Measurements from ENCODE around the gene TLE7. TPM values are rescaled to one million over a fixed set of nuclear protein-coding genes. Genes with fewer than 3 reads are reported as not detected.

The TLE7 gene
- polyA plus RNA-seq, 1 of the 3 experiments (the other 2 are of a cell fraction) = not detected

DNA sequence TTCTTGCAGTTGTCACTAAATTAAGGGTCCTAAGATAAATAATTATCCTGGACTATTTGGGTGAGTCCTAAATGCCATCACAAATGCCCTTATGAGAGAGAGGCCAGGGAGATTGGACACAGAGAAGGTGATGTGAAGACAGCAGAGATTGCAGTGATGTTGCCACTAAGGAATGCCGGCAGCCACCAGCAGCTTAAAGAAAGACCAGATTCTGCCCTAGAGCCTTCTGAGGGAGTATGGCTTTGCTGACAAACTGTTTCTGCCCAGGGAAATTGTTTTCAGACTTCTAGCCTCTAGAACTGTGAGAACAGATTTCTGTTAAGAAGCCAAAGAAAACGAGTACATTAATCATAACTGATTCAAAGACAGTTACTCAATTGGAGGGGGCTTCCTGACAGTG, 30.2 kb upstream of the TLE7 start:
- Histone ChIP-seq H4K20me1 (ENCODE audit: insufficient read depth) (no peaks in the 10 kb centered on the region), H3K4me1 (ENCODE audit: control insufficient read depth in 1 of 2, insufficient read depth in 2 of 2, low read depth in 1 of 2, low read length in 1 of 2) (no peaks in the 10 kb centered on the region), H3K27ac (ENCODE audit: low read depth in 2 of 2, low read length in 1 of 2) (no peak overlapping the region), H3K9ac (no peak overlapping the region), H3K27me3 (ENCODE audit: insufficient read depth) (no peaks in the 10 kb centered on the region), H2AFZ (ENCODE audit: low read depth) (no peak overlapping the region), H3K9me2 (no peaks in the 10 kb centered on the region), H3K4me2 (no peak overlapping the region), H3K4me3 (ENCODE audit: low read depth in 2 of 2, low read length in 1 of 2) (no peak overlapping the region), H3K9me3 (no peaks in the 10 kb centered on the region; the same call in 1 of the 2 replicates), H3K79me2 (ENCODE audit: insufficient read depth) (no peaks in the 10 kb centered on the region), H3F3A (replicated peaks; ENCODE audit: insufficient read depth) (peaks cover 20% of the 10 kb centered on the region), H3K36me3 (replicated peaks in 1 of 2; ENCODE audit: control insufficient read depth in 1 of 2, insufficient read depth in 2 of 2, low read length in 1 of 2) (peaks cover 13 to 18% of the 10 kb centered on the region in 2 experiments)
- ChIA-PET CTCF (no interaction called here), POLR2A (no interaction called here)
- WGBS (ENCODE audit: low lambda C conversion rate) = 61% methylated on average over 2 of the region's 2 CpGs
- DNase-seq = no peak
- TF ChIP-seq MXI1 (IDR thresholded peaks at IDR 0.05; ENCODE audit: low read depth, low read length) (no peak), ELF1 (IDR thresholded peaks at IDR 0.05) (no peak), JUND (IDR thresholded peaks at IDR 0.05) (no peak), EZH2phosphoT487 (IDR thresholded peaks at IDR 0.05; ENCODE audit: borderline replicate concordance, low read depth) (no peak), FOSL2 (IDR thresholded peaks at IDR 0.05; ENCODE audit: borderline replicate concordance, low read depth) (no peak), EP300 (IDR thresholded peaks at IDR 0.05; ENCODE audit: borderline replicate concordance in 1 of 2, low read depth in 1 of 2, low read length in 1 of 2) (no peak), NRF1 (IDR thresholded peaks at IDR 0.05; ENCODE audit: low read depth, low read length) (no peak), GABPA (IDR thresholded peaks at IDR 0.05; ENCODE audit: low read depth) (no peak), FOXM1 (IDR thresholded peaks at IDR 0.05; ENCODE audit: low read depth) (no peak)
- TF ChIP-seq, protein P1, sequence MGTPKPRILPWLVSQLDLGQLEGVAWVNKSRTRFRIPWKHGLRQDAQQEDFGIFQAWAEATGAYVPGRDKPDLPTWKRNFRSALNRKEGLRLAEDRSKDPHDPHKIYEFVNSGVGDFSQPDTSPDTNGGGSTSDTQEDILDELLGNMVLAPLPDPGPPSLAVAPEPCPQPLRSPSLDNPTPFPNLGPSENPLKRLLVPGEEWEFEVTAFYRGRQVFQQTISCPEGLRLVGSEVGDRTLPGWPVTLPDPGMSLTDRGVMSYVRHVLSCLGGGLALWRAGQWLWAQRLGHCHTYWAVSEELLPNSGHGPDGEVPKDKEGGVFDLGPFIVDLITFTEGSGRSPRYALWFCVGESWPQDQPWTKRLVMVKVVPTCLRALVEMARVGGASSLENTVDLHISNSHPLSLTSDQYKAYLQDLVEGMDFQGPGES (IDR thresholded peaks at IDR 0.05; ENCODE audit: low read depth, low read length) = no peak
- TF ChIP-seq, protein P2, sequence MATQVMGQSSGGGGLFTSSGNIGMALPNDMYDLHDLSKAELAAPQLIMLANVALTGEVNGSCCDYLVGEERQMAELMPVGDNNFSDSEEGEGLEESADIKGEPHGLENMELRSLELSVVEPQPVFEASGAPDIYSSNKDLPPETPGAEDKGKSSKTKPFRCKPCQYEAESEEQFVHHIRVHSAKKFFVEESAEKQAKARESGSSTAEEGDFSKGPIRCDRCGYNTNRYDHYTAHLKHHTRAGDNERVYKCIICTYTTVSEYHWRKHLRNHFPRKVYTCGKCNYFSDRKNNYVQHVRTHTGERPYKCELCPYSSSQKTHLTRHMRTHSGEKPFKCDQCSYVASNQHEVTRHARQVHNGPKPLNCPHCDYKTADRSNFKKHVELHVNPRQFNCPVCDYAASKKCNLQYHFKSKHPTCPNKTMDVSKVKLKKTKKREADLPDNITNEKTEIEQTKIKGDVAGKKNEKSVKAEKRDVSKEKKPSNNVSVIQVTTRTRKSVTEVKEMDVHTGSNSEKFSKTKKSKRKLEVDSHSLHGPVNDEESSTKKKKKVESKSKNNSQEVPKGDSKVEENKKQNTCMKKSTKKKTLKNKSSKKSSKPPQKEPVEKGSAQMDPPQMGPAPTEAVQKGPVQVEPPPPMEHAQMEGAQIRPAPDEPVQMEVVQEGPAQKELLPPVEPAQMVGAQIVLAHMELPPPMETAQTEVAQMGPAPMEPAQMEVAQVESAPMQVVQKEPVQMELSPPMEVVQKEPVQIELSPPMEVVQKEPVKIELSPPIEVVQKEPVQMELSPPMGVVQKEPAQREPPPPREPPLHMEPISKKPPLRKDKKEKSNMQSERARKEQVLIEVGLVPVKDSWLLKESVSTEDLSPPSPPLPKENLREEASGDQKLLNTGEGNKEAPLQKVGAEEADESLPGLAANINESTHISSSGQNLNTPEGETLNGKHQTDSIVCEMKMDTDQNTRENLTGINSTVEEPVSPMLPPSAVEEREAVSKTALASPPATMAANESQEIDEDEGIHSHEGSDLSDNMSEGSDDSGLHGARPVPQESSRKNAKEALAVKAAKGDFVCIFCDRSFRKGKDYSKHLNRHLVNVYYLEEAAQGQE (IDR thresholded peaks at IDR 0.05; ENCODE audit: low read depth, low read length) = no peak
- TF ChIP-seq, protein P3, sequence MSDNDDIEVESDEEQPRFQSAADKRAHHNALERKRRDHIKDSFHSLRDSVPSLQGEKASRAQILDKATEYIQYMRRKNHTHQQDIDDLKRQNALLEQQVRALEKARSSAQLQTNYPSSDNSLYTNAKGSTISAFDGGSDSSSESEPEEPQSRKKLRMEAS (IDR thresholded peaks at IDR 0.05; ENCODE audit: low read depth) = no peak
- TF ChIP-seq, protein P4, sequence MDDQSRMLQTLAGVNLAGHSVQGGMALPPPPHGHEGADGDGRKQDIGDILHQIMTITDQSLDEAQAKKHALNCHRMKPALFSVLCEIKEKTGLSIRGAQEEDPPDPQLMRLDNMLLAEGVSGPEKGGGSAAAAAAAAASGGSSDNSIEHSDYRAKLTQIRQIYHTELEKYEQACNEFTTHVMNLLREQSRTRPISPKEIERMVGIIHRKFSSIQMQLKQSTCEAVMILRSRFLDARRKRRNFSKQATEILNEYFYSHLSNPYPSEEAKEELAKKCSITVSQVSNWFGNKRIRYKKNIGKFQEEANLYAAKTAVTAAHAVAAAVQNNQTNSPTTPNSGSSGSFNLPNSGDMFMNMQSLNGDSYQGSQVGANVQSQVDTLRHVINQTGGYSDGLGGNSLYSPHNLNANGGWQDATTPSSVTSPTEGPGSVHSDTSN (IDR thresholded peaks at IDR 0.05) = no peak

Measured in SK-N-SH (cell line).